ENCODE data around the gene PLEKHM3. TPM values are rescaled to one million over a fixed set of nuclear protein-coding genes. Genes with fewer than 3 reads are reported as not detected.

PLEKHM3 gene
- total and polyA plus RNA-seq, 12 donors: 9.5 to 39.6 (median 21.7) TPM

DNA sequence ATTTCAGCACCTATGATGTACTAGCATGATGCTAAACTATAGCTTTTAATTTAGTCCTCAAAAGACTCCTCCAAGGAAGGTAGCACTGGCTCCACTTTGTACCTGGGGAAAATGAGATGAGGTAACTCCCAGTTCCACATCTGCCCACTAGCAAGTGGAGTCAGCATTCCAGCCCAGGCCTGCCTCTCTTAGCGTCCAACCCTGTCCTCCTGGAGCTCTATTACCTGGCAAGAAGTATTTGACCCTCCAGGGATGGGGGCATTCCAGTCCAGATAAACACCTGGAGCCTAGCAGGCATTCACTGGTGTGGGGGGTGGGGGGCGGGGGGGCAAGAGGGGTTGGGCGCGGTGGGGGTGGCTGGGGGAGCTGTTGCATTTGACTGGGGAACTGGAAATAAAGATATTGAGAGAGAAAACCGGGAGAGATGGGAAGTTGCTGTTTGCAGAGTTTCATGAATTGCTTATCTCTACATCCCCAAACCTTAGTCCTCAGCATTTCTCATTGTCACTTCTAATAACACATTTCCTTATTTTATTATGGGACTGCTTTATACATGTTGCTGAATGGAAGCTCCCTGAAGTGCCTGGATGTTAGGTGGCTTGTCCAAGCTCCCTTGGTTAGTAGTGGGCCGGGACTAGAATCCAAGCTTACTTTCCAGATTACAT, 233.6 kb downstream of the PLEKHM3 start:
- H3K27ac ChIP-seq: no peak overlapping the region
- TF ChIP-seq POLR2A (IDR thresholded peaks at IDR 0.05): no peak
- TF ChIP-seq, protein P1, sequence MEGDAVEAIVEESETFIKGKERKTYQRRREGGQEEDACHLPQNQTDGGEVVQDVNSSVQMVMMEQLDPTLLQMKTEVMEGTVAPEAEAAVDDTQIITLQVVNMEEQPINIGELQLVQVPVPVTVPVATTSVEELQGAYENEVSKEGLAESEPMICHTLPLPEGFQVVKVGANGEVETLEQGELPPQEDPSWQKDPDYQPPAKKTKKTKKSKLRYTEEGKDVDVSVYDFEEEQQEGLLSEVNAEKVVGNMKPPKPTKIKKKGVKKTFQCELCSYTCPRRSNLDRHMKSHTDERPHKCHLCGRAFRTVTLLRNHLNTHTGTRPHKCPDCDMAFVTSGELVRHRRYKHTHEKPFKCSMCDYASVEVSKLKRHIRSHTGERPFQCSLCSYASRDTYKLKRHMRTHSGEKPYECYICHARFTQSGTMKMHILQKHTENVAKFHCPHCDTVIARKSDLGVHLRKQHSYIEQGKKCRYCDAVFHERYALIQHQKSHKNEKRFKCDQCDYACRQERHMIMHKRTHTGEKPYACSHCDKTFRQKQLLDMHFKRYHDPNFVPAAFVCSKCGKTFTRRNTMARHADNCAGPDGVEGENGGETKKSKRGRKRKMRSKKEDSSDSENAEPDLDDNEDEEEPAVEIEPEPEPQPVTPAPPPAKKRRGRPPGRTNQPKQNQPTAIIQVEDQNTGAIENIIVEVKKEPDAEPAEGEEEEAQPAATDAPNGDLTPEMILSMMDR (IDR thresholded peaks at IDR 0.05): no peak
- intact Hi-C loops (cut with DNase I): no loop called here
- H3K27me3 ChIP-seq: no peaks in the 10 kb centered on the region
- no peaks in the 10 kb centered on the region for H3K9me3 ChIP-seq (replicated peaks in 1 of 3)
- DNase-seq: no peak
- H3K4me1 ChIP-seq (replicated peaks in 1 of 2): no peaks in the 10 kb centered on the region
- no peaks in the 10 kb centered on the region for H3K36me3 ChIP-seq (replicated peaks in 1 of 2)
- 48 to 69% (median 62%) methylated on average over 6 of the region's 6 CpGs for WGBS, 4 donors
- no peak overlapping the region for H3K4me3 ChIP-seq

DNA sequence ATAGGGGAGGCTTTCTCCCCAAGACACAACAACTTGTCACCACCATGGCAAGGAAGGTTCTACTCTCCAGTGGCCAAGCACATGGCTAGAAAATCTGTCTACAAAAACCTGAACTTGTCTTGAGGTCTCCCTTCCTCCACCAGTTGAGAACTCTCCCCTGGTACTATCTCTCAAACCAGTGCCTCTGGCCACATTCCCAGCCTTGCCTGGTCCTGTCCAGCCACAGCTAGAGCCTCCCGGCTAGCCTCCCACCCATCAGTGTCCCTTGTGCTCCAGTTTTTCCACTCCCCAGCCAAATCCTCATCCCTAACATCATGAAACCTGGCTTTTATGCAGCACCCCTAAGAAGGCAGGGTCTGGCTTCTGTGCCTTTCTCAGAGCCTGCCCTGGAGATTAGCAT, 234.4 kb downstream of the PLEKHM3 start:
- intact Hi-C loops (cut with DNase I): no loop called here
- no peaks in the 10 kb centered on the region for H3K27me3 ChIP-seq
- H3K9me3 ChIP-seq (replicated peaks in 1 of 3): no peaks in the 10 kb centered on the region
- H3K4me1 ChIP-seq (replicated peaks in 1 of 2): no peaks in the 10 kb centered on the region
- no peak overlapping the region for H3K4me3 ChIP-seq
- H3K27ac ChIP-seq: no peak overlapping the region
- no peak for DNase-seq
- TF ChIP-seq, protein P1 (IDR thresholded peaks at IDR 0.05): no peak
- TF ChIP-seq POLR2A (IDR thresholded peaks at IDR 0.05): no peak
- H3K36me3 ChIP-seq (replicated peaks in 1 of 2): no peaks in the 10 kb centered on the region
- 82 to 100% (median 88%) methylated on average over 1 of the region's 1 CpG for WGBS, 4 donors

DNA sequence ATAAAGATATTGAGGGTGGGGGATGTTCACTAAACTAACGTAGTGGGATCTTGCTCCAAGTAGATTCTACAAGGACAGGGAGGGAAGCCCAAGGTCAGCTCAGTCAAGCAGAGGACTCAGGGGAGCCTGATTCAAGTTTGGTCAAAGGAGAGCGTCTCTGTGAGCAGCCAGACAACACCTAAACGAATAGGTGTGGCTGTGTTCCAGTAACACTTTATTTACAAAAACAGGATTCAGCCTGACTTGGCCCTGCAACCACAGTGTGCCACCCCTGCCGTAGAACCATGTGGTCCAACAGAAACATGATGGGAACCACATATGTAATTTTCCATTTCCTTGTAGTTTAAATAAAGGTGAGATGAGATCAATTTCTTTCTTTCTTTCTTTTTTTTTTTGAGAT, 237.5 kb downstream of the PLEKHM3 start:
- TF ChIP-seq, protein P1 (IDR thresholded peaks at IDR 0.05): no peak
- TF ChIP-seq POLR2A (IDR thresholded peaks at IDR 0.05): no peak
- no peaks in the 10 kb centered on the region for H3K9me3 ChIP-seq (replicated peaks in 1 of 3)
- no peaks in the 10 kb centered on the region for H3K4me1 ChIP-seq (replicated peaks in 1 of 2)
- H3K36me3 ChIP-seq (replicated peaks in 1 of 2): no peaks in the 10 kb centered on the region
- H3K27me3 ChIP-seq: no peaks in the 10 kb centered on the region
- intact Hi-C loops (cut with DNase I): no loop called here
- H3K4me3 ChIP-seq: no peak overlapping the region
- WGBS, 4 donors: 63 to 76% (median 68%) methylated on average over 4 of the region's 4 CpGs
- DNase-seq: no peak
- H3K27ac ChIP-seq: no peak overlapping the region

DNA sequence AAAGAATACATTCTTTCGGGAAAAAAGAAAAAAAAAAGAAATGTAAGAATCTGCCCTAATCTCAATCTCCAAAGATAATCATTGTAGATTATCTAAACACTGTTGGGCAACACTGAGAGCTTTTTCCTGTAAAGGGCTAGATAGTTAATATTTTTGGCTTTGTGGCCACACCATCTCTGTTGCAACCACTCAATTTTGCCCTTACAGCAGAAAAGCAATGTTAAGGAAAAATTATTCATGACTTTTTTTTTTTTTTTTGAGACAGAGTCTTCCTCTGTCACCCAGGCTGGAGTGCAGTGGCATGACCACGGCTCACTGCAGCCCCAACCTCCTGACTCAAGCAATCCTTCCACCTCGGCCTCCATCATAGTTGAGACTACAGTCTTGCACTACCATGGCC, 238.3 kb downstream of the PLEKHM3 start:
- WGBS, 4 donors: 67 to 78% (median 73%) methylated on average over 3 of the region's 3 CpGs

More for the DNA sequence above, 238.3 kb downstream of the PLEKHM3 start:
- no peak overlapping the region for H3K27ac ChIP-seq
- no peaks in the 10 kb centered on the region for H3K27me3 ChIP-seq
- intact Hi-C loops (cut with DNase I): no loop called here
- no peaks in the 10 kb centered on the region for H3K4me1 ChIP-seq (replicated peaks in 1 of 2)
- H3K36me3 ChIP-seq (replicated peaks in 1 of 2): no peaks in the 10 kb centered on the region
- TF ChIP-seq POLR2A (IDR thresholded peaks at IDR 0.05): no peak
- TF ChIP-seq, protein P1 (IDR thresholded peaks at IDR 0.05): no peak
- no peaks in the 10 kb centered on the region for H3K9me3 ChIP-seq (replicated peaks in 1 of 3)
- no peak overlapping the region for H3K4me3 ChIP-seq
- DNase-seq: peak in 4 of 7 donors; percentile 17 to 29 (median 26)

All from adrenal gland (tissue), 12 donors.